CD4-positive, alpha-beta T cell treated with Interleukin-2 at 100 ng/mL for 4 hours (primary cell): Measurements from ENCODE around the gene NSF.
"Not testable (repeated sequence)": the region's sequence is repeated elsewhere in the genome, so short reads cannot be mapped to it uniquely, and the experiment has no call there.

Experiments used
- DNase-seq: peaks from one replicate; pipeline ENCODE4 v3.0.0-alpha.2; 2020; ENCODE audit warnings: low spot score

Gene NSF

DNA sequence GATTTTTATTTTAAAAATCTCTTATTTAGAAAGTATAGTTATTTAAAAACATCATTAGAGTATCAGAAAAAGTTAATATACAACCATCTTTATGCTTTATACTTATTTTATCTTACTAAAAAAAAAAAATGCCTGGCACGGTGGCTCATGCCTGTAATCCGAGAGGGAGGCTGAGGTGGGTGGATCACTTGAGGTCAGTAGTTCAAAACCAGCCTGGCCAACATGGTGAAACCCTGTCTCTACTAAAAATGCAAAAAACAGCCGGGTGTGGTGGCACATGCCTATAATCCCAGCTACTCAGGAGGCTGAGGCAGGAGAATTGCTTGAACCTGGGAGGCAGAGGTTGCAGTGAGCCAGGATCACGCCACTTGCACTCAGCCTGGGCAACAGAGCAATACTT, 167.1 kb downstream of the NSF start:
- DNase-seq: not testable (repeated sequence)

DNA sequence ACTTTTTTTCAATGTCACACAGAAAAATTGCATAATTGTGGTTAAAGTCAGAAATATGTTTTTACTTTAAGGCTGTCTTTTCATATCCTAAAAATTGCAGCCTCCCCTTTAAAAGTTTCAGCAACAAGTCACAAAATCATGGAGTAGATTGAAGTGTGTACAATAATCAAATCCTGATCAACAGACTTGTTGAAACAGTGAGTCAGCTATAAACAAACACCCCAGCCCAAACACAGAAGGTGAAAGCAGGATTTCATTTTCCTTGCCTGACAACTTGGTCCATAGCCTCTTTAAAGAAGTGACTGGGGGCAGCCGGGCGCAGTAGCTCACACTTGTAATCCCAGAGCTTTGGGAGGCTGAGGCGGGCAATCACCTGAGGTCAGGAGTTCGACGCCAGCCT, 168.1 kb downstream of the NSF start:
- no peak for DNase-seq

DNA sequence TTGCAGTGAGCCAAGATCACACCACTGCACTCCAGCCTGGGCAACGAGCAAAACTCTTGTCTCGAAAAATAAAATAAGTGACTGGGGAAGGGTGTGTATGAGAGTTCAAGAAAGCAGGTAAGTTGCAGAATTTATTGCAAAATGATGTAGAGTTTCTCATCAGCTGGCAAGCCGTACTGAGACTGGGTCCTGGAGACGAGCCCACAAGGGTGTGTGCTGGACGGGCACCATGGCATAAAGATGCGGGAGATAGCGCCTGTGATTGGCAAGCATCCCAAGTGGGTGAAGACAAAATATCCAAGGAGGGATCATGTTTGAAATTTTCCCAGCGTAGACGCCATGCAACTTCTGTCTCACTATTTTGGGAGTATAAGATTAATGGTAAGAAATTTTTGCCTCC, 168.7 kb downstream of the NSF start:
- DNase-seq: no peak

DNA sequence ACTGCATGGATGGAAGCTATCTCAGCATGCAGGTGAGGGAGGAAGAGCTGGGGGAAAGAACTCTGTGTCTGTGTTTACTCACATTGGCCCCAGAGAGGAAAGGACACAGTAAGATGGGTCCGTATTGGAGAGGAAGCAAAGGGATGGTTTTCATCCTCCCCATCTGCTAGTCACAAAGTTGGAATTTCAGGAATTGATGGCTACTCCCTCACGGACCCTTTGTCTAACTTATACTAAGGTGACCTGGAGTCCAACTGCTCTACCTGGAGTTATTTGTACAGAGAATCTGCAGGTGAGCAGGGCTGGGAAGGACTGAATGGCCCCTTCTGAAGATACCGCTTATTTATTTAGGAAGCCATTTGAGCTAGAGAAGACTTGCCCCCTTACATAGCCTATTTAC, 172.9 kb downstream of the NSF start:
- no peak for DNase-seq

DNA sequence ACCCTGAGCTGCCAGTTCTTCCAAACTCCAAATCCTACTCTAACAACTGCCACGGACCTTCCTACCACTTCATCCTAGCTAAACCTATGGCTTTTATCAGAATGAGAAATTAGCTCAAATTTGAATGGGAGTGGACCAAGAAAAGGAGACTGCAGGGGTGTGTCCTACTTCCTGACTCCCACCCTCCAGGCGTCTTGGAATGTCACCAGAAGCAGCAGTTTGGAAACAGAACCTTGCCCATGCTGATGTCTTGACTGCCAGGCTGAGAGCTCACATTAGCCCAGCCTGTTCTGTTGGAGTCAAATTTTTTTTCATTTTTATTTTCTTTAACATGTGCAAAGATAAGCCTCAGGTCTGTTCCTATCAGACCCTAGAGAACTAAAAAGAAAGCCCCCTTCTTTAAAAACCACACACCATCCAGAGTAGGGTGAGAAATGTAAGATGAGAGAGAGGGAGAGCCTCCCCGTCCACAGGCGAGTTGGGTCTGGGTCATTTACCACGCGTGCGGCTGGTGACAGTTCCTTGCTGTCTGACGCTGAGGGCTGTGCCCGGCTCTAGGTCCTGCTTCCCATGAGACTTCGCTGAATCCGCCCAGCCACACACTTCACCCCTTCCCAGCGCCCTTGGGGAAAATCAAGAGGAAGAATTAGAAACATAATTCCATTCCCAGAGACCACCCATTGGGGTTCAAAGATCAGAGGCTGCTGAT, 173.7 kb downstream of the NSF start:
- no peak for DNase-seq

DNA sequence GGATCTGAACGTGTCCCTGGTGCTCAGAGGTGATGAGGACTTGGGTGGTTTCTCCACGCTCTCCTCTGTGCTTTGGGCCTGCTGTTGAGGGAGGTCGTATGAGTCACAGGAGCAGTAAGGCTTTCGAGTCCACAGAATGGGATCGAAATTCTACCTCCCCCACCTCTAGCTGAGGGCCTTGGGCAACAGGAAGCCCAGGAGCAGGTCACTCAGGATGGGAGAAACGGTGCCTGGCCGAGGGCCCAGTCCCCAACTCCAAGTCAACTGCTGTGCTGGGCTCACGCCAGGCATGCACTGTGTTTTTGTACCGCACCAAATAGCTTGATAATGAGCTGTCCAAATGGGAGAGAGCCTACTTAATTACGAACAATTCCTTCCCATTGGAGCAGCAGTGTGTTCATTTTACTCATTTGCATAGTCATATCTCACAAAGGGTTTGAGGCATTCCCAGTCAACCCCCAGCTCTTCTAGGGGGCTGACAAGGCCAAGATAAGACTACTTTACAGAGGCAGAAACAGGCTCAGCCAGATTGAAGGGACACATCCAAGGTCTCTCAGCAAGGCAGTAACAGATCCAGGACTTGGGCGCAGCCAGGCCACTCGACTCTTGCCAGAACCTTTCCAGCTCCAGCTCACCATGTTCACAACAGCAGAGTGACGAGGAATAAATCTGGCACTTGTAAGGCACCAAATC, 174.4 kb downstream of the NSF start:
- no peak for DNase-seq

DNA sequence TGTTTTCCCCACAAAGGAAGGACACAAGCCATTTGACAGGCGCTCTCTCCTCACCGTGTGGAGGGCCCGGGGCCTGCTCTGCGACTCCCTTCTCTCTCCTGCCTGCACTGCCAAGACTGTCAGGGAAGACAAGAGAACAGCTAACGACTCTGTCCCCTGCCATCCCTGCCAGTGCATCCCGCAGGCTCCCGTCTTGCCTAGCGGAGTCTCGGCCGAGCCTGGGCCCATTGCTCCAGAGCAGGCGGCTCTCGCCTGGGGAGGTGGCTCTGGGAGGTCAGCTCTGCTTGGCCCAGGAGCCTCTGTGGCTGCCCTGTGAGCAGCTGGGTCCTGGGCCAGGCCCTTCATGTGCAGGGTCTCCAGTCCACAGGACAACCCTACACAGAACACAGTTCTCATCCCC, 175.0 kb downstream of the NSF start:
- DNase-seq: no peak

DNA sequence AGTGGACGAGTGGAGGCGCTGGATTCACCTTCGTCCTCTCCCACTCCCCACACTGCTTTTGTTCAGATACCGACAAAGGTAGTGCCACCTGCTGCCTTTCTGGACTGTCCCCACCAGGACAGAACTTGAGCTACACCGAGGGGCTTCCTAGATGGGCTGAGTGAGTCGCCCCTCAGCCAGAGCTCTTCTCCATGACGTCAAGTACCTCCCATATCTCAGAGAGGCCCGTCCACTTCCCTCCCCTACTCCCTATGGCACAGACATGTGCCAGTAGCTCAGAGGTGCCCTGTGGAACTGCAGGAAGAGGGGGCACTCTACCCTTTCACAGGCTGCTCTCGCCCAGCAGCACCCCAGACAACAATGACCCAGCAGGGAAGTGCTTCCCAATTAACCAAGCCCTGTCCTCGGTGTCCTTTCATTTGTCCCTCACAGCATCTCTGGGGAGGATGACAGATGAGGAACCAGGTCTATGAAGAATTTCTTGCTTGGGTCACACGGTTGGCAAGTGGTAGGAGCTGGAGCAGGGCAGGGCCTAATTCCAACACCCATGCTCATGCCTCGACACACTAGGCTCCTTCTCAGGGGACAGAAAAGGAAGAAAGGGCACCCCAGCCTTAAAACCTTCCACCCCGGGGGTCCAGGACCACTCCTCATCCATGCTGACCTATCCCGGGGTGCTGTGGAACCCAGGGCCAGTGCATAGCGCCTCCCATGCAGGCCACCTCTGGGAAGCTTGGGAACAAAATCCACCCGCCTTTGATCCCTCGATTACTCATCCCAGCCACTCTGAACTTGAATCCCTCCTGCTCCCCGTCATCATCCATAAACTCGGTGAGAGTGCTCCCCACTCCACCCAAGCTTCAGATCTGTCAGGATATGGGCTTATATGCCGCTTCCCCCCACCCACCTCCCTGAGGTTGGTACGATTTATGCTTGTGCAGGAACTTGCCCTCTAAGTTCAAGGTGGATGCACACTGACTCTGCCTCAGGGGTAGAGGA, 176.3 kb downstream of the NSF start:
- DNase-seq: no peak

DNA sequence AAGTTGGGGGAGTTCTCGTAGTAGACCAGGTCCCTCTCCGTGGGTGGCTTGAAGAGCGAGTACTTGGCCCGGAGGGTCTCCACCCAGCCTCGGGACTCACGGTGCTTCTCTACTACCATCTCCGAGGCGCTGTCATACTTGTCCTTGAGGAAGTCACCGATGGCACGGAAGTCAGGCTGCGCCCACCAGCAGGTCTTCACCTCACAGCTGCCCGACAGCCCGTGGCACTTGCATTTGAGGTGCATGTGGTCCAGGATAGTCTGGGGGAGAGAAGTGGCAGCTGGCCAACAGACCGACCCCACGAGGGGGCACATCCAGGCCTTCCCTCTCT, 178.0 kb downstream of the NSF start:
- DNase-seq: no peak

DNA sequence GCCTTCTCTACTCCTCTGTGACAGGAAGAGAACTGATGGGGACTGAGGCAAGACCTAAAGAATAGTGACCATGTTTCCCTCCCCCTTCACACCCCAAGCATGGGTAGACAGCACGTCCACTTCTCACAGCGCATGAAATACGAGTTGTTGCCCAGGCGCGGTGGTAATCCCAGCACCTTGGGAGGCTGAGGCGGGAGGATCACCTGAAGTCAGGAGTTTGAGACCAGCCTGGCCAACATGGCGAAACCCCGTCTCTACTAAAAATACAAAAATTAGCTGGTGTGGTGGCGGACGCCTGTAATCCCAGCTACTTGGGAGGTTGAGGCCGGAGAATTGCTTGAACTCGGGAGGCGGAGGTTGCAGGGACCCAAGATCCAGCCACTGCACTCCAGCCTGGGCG, 178.4 kb downstream of the NSF start:
- DNase-seq: not testable (repeated sequence)

DNA sequence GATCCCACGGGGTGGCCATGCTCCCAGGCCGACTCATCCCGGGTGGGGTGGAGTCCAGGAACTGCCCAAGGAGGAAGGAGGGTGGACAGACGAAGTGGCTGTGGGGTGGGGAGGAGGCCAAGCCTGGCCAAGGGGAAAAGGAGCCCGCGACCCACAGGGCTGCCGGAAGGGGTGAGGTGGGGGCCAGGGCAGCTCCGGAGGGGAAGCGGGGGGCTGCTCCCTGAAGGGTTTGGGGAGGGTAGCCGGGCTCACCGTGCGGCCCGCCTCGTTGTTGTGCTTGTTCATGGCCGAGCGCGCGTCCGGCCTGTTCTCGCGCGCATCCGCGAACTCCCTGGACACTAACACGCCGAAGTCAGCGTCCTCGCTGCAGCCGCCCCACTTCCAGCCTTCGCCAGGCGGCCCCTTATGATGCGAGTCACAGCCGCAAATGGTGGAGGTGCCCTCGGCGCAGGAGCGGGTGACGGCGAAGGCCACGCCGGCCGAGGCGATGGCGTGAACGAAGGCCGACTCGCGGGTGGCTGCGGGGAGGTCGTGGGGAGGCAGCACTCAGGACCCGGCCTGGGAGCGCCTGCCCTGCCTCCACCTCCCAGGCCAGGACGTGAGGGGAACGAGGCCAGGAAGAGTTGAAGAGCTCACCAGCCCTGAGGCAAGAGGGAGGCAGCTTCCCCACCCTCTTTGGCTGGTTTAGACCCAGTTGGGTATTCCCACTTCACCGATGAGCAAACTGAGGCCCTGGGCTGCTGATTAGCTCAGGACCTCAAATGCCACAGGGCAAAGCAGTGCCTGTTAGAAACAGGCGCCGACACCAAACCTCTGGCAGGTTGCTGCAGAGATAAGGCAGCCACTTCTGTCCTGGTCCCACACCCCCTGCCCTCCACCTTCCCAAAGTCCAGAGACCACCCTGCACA, 179.3 kb downstream of the NSF start:
- DNase-seq: no peak

DNA sequence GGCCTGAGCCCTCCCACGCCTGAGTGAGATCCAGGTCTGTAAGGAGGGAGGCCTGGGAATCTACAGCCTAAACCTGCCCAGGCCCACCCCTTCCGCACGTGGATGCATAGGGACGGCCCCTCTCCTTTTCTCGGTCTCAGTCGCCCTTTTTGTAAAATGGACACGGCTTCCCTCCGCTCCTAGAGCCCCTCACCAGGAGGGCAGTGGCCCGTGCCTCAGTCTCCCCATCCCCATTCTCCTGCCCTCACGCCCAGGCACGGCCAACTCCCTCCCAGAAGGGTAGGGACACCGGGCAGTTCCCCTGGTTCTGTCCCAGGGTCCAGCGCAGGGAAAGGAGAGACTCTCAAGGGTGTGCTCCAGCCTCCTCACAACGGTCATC, 180.0 kb downstream of the NSF start:
- DNase-seq: no peak

DNA sequence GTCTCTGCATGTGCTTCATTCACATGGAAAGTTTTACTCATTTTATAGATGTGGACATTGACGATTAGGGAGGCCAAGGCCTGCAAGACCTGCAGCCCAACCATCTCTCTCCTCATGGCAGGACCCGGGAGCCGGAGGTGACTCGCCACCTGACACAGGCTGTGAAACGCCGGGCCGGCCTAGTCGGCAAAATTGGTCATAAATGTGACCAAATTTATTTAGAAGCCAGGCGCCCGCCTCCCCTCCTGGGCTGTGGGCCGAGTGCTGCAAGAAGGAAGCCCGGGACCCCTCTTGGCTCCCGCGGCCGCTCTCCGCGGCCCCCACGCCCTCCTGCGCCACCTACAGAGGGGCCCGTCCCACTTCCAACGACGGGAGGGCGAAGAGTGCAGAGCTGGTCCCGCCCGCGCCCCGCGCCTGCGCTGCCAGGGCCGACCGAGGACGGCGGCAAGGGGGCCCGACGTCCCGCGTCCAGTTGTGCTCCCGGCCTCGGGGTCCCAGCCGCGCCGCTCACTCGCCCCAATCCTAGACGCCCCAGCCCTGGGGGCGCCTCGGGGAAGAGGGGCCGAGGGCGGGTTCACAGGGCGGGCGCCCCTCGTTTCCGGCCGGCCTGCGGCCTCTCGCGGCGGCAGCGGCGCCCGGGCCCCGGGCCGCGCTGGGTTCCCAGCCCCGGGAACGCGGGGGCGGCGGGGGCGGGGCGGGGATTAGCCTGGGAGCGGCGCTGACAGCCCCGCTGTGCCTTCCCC, 180.5 kb downstream of the NSF start:
- no peak for DNase-seq

DNA sequence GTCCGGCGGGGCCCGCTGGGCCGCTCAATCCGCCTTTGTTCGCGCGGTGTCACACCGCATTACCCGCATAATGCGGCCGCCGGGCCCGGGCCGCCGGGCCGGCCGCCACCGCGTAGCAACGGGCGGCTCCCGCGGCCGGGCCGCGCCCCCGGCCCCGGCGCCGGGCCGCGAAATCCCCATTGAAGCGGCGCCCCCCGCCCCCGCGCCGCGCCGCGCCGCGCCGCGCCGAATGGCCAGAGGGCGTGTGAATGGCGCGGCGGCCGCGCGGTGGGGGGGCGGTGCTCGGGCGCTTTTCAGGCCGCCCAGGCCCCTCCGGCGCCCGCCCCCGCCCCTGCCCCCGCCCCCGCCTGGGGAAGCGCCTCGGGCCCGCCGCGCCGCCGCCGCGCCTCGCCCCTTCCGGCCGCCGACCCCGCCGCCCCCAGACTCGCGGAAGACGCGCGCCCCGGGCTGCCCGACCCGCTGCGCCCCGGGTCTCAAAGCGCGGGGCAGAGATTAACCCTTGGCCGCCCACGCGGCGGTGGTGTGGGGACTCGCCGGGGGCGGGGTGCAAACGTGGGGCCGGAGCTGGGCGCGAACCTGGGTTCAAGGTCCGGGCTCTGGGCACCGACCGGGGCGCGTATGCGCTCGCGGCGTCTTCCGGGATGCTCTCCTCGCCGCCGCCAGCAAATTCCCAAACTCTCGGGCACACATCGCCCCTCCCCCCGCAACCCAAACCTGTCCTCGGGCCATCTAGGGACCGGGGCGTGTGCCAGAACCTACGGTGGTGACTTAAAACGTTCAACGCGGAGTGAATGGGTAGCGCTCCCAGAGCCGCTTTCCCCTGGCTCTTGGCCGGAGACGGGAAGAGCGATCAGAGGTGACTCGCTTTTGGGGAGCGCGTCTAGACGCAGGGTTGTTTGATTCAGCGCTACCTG, 181.3 kb downstream of the NSF start:
- DNase-seq: peak; percentile 1

DNA sequence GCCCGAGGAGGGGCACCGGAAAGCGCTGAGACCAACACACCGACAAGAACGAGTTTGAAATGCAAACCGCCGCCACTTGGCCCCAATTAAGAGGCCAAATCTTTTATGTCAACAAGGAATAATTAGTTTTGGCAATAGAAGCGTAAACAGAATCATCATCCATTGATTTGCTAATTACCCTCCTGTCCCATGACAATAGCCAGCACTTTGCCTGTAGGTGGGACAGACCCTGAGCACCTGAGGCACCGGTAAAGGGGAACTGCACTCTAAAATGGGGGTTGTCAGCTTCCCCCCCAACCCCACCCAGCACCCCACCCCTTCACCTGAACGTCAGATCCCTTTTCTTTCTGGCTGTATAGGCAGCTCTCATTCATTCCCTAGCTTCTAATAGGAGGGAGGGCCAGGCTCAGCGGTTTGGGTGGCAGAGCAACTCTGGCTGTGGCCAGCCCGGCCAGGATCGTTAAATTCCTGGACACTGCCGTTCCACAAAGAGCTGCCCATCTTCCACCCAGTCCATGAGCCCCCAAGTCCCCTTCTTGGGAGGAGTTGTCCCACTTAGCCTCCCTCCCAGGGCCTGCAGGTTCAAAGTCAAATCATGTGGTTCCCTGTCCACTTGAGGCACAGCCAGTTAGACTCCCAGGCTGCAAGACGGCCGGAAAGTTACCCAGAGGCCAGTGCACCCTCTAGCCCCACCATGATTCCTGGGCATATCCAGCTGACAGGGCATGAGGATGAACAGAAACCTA, 182.2 kb downstream of the NSF start:
- no peak for DNase-seq

DNA sequence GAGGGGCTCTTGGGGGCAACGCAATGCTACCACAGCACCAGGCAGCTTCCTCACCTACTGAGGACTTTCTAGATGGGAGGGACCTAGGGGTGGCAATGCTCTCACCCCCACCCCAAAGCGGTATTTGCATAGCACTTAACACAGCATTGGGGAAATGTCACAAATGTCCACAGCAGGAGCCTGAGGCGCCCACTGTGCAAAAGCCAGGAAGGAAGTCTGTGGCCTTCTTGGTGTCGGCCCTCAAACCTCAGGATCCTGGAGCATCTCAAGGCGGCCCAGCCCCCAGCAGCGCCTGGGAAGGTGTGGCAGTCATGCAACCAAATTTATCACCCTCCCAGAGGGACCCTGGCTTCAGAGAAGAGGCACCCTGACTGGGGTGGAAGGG, 182.7 kb downstream of the NSF start:
- DNase-seq: no peak

DNA sequence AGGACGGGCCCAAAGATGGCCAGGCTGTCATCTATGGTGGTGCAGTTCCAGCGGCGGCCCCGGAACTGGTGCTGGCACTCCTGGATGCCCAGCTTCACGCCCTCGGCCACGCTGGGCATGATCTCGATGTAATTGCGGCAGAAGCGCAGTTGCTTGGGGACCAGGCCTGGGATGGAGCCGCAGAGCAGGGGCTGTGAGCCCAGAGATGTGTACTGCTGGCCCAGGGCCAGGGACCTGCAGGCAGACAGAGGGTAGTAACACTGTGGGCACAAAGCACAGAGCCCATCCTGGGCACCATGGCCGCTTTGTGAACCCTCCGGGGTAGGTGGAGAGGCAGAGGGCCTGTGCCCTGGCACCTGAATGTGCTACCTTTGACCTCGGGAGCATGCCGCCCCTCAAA, 183.2 kb downstream of the NSF start:
- DNase-seq: no peak

DNA sequence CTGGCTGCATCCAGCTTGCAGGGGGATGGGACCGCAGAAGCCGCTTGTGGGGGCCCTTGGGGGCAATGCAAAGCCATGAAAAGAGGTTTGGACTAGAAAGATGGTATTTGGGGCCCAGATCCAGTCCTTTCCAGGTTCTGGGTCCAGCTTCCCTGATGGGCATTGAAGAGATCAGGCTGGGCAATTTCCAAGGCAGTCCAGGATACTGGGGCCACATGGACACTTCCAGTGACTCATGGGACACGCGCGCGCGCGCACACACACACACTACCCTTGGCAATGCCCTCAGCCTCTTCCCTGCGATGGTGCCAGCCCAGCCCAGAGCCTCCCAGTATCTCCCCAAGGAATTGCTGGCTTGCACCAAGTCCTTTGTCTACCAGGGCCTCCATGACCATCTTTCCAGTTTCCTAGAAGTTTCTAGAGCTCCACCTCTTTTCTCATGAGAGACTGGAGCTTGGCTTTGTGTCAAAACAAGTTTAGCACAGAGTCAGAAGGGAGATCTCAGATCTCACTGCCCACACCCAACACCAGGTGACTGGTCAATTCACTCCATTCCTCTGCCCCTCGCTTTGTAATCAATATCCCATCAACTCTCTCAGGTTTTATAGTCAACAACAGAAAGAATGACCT, 183.8 kb downstream of the NSF start:
- DNase-seq: no peak
